ENCODE results near the gene KIF5B.
"Not testable (repeated sequence)": the region's sequence is repeated elsewhere in the genome, so short reads cannot be mapped to it uniquely, and the experiment has no call there.

The KIF5B gene

GRCh38 chr10:32005050-32005449 is 51.2 kb downstream of the KIF5B start:
- DNase-seq = peak; percentile 33

DNA sequence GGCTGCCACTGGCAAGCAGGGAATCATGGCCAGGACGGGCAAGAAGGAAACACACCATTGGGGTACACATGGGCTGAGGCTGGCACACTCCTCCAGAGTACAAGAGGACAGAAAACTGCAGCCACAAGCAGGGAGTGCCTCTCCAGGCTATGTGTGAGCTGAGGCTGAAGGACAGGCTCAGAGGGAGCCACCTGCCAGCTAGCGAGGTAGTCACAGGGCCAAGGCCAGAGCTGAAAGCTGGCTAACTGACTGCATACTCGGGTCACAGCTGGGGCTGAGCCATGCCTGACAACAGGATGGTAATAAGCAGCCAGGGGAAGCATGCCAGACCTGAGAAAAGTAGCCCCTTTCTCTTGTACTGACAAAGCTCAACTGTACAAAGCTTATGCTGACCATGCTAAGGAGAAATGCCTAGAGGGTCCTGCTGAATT is 52.0 kb downstream of the KIF5B start:
- DNase-seq = no peak

GRCh38 chr10:32002531-32002930 is 53.7 kb downstream of the KIF5B start:
- DNase-seq = no peak

- no peak for DNase-seq
Observed at GRCh38 chr10:32000937-32001336, 55.3 kb downstream of the KIF5B start.

DNA sequence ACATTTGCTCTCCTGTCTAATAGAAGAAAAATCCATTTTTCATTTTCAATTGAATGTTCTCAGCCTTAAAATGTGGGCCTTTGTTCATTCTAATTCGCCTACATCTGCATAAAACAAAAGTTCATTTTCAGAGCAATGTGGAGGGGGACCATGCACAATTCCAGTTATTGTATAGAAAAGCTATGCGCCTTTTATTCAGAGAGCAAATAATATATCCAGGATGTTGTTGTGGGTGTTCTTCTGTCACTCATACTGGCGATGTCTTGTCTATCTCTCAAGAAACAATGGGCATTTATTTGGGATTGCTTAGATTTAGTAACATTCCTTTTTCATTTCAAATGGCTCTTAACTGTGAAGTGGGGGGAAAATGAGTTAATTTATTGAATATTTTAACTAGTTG is 56.4 kb downstream of the KIF5B start:
- no peak for DNase-seq

GRCh38 chr10:31999070-31999660 is 57.1 kb downstream of the KIF5B start:
- no peak for DNase-seq

- DNase-seq = no peak
Observed at GRCh38 chr10:31994926-31995325, 61.3 kb downstream of the KIF5B start.

GRCh38 chr10:31990937-31991336 is 65.3 kb downstream of the KIF5B start:
- DNase-seq = no peak

DNA sequence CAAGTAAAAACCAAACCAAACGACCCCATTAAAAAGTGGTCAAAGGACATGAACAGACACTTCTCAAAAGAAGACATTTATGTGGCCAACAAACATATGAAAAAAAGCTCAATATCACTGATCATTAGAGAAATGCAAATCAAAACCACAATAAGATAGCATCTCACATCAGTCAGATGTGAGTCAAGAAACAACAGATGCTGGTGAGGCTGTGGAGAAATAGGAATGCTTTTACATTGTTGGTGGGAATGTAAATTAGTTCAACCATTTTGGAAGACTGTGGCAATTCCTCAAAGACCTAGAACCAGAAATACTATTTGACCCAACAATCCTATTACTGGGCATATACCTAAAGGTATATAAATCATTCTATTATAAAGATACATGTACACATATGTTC is 68.4 kb downstream of the KIF5B start:
- DNase-seq = not testable (repeated sequence)

GRCh38 chr10:31982111-31982510 is 74.1 kb downstream of the KIF5B start:
- DNase-seq = no peak

DNA sequence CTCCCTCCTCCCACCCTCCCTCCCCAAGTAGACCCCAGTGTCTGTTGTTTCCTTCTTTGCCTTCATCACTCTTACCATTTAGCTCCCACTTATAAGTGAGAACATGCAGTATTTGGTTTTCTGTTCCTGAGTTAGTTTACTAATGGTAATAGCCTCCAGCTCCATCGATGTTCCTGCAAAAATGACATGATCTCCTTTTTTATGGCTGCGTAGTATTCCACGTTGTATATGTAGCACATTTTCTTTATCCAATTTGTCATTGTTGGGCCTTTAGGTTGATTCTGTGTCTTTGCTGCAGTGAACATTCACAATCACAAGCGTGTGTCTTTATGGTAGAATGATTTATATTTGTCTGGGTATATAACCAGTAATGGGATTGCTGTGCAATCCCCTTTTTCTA is 75.8 kb downstream of the KIF5B start:
- DNase-seq = no peak

GRCh38 chr10:31979071-31979470 is 77.2 kb downstream of the KIF5B start:
- DNase-seq = not testable (repeated sequence)

GRCh38 chr10:31978156-31978483 is 78.1 kb downstream of the KIF5B start:
- no peak for DNase-seq

DNA sequence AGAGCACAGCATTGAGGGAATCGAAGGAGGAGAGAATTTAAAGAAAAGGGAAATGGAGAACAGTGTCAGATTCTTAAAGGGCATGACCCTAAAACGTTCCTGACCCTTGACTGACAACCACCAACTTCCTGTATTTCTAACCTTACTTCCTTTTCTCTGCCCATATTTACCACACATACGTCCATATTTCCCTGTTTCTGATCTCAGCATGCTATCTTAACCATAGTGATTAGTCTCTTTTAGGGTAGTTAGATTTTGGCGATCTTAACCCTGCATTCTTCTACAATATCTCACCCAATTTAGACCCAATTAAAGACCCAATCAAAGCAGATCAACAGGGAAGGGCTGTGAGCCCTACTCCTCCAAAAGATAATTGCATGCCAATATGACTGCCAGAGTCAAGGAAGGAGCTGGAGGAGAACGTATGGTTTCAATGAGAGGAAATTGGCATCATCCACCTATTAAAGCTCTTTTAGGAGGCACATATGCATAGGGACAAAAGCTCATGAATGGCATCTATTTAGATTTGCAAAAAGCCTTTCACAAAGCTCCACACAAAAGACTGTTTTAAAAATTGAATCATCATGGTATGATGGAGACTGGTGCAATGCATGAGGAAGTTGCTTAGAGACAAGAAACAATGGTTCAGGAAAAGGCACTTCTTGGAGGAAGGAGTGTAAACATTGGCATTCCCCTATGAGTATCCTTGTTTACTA is 78.6 kb downstream of the KIF5B start:
- DNase-seq = no peak

DNA sequence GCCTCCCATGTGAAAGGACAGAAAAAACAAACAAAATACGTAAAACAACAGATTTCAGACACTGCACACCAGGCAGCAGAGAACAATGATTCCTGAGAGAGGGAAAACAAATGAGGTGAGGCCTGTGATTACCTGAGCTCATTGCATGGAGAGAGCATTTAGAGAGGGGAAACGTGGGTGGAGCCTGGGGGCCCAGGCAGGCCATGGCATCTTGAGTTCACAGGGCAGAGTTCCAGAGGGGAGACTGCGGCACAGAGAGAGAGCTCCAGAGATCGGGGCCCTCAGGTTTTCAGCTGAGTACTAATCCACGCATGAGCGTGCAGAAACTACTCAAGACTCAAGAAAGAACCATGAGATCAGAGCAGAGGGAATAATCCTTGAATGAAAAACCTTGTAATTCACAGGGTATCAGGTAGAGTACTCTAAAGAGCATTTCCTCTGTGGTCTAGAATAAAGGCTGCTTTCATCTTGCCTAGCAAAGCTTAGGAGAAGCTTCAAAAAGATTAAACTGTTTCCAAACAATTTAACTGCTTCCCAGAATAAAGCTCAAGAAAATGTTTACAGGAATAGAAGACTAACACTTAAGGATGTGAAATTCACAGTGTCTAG is 81.0 kb downstream of the KIF5B start:
- DNase-seq = no peak

- no peak for DNase-seq
Observed at GRCh38 chr10:31974434-31975124, 81.6 kb downstream of the KIF5B start.

DNA sequence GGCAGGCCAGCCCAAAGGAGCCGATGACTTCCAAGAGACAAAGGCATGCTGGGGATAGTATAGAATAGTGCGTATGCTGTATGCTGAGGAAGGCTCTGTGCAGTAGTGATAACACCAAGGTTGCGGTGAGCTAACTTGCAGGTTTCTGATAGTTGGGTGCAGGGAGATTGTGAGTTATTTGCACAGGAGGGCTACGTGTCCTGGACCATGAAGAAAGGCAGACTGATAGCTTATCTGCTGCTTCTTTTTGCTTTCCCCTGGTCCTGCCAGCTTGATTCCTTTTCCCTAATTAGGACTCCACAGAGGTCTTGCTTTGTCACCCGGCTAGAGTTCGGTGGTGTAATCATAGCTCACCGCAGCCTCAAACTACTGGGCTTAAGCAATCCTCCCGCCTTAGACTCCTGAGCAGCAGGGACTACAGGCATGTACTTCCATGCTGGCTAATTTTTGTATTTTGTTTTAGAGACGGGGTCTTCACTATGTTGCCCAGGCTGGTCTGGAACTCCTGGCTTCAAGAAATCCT is 83.6 kb downstream of the KIF5B start:
- DNase-seq = no peak

DNA sequence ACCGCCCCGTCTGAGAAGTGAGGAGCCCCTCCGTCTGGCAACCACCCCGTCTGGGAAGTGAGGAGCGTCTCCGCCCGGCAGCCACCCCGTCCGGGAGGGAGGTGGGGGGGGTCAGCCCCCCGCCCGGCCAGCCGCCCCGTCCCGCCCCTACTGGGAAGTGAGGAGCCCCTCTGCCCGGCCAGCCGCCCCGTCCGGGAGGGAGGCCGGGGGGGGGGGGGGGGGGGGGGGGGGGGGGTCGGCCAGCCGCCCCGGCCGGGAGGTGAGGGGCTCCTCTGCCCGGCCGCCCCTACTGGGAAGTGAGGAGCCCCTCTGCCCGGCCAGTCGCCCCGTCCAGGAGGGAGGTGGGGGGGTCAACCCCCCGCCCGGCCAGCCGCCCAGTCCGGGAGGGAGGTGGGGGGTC is 86.4 kb downstream of the KIF5B start:
- not testable (repeated sequence) for DNase-seq

GRCh38 chr10:31963589-31963980 is 92.6 kb downstream of the KIF5B start:
- no peak for DNase-seq

- DNase-seq = no peak
Observed at GRCh38 chr10:31962826-31963588, 93.2 kb downstream of the KIF5B start.

- no peak for DNase-seq
Observed at GRCh38 chr10:31961277-31962074, 94.7 kb downstream of the KIF5B start.
